Measurements from ENCODE around the gene CAMK2D.

Gene CAMK2D

GRCh38 chr4:113594231-113594556, 167.3 kb downstream of the CAMK2D start:
- no peak for DNase-seq

GRCh38 chr4:113593400-113594230, 167.9 kb downstream of the CAMK2D start:
- no peak for DNase-seq

- no peak for DNase-seq
Measured at GRCh38 chr4:113591982-113592381, 169.6 kb downstream of the CAMK2D start.

GRCh38 chr4:113588895-113589668, 172.5 kb downstream of the CAMK2D start:
- DNase-seq: no peak

- no peak for DNase-seq
Measured at GRCh38 chr4:113587640-113588275, 173.8 kb downstream of the CAMK2D start.

GRCh38 chr4:113587156-113587555, 174.4 kb downstream of the CAMK2D start:
- DNase-seq: no peak

GRCh38 chr4:113586072-113586471, 175.5 kb downstream of the CAMK2D start:
- no peak for DNase-seq

- DNase-seq: no peak
Measured at GRCh38 chr4:113584407-113585150, 177.0 kb downstream of the CAMK2D start.

GRCh38 chr4:113582737-113583136, 178.8 kb downstream of the CAMK2D start:
- DNase-seq: no peak

GRCh38 chr4:113579360-113579759, 182.2 kb downstream of the CAMK2D start:
- DNase-seq: no peak

- DNase-seq: no peak
Measured at GRCh38 chr4:113576947-113577678, 184.4 kb downstream of the CAMK2D start.

GRCh38 chr4:113575401-113575800, 186.1 kb downstream of the CAMK2D start:
- no peak for DNase-seq

- no peak for DNase-seq
Measured at GRCh38 chr4:113574636-113575103, 186.9 kb downstream of the CAMK2D start.

- DNase-seq: no peak
Measured at GRCh38 chr4:113572620-113573019, 188.9 kb downstream of the CAMK2D start.

GRCh38 chr4:113566015-113566795, 195.3 kb downstream of the CAMK2D start:
- DNase-seq: no peak

- no peak for DNase-seq
Measured at GRCh38 chr4:113565702-113566012, 195.9 kb downstream of the CAMK2D start.

GRCh38 chr4:113564493-113564892, 197.0 kb downstream of the CAMK2D start:
- no peak for DNase-seq

GRCh38 chr4:113563691-113564378, 197.7 kb downstream of the CAMK2D start:
- no peak for DNase-seq

GRCh38 chr4:113561758-113562157, 199.8 kb downstream of the CAMK2D start:
- no peak for DNase-seq

GRCh38 chr4:113561092-113561491, 200.4 kb downstream of the CAMK2D start:
- no peak for DNase-seq

GRCh38 chr4:113560579-113560978, 201.0 kb downstream of the CAMK2D start:
- DNase-seq: no peak

Measured in CD4-positive, alpha-beta T cell treated with Interleukin-12 subunit alpha and Interleukin-12 subunit beta, for 1 hour (primary cell).